Left lung (tissue), 10 donors: ENCODE measurements around the gene AKT2. TPM values are rescaled to one million over a fixed set of nuclear protein-coding genes. Genes with fewer than 3 reads are reported as not detected.

ENCODE experiments used
- ATAC-seq: fragments of 200-7000 bp; cut with Tn5 transposase; one replicate; pipeline ENCODE4 v1.9.1; 2020; ENCODE audit warnings: moderate library complexity
- DNase-seq, 4 donors: peaks; one replicate each; pipeline ENCODE4 v3.0.0-alpha.2; 2013 to 2020
- H3K27ac ChIP-seq, 2 donors: fragments of 200-600 bp; sonication (generic) in 1 of 2; one replicate each; pipeline versions ENCODE4 v1.5.0 to v1.8.0; 2020 to 2021
- H3K27me3 ChIP-seq, 2 donors: fragments of 200-600 bp; sonication (generic) in 1 of 2; one replicate each; pipeline versions ENCODE4 v1.5.0 to v1.8.0; 2020 to 2021
- H3K36me3 ChIP-seq, 2 donors: fragments of 200-600 bp; sonication (generic) in 1 of 2; one replicate each; pipeline versions ENCODE4 v1.5.0 to v1.8.0; 2020 to 2021
- H3K4me1 ChIP-seq, 2 donors: fragments of 200-600 bp; one replicate each; pipeline ENCODE4 v1.8.0; 2021
- H3K4me3 ChIP-seq, 2 donors: fragments of 200-600 bp; sonication (generic) in 1 of 2; one replicate each; pipeline versions ENCODE4 v1.5.0 to v1.8.0; 2020 to 2021; ENCODE audit warnings: mild to moderate bottlenecking in 1 of 2
- H3K9me3 ChIP-seq, 2 donors: fragments of 200-600 bp; sonication (generic) in 1 of 2; one replicate each; pipeline versions ENCODE4 v1.5.0 to v1.8.0; 2020 to 2021
- intact Hi-C, 2 donors: fragments of 100-400 bp; cut with DNase I; formaldehyde crosslinking; loops; one replicate each; pipeline versions ENCODE4 v1.11.2 to v1.14.2; 2022
- polyA plus RNA-seq, 6 donors: library from polyadenylated mRNA; unstranded; fragments of 120-200 nt; gene quantifications; one replicate each; pipeline ENCODE4 v1.2.1, GENCODE V29; 2013; ENCODE audit not compliant: insufficient read length in 6 of 6
- total RNA-seq, 2 donors: library from RNA; stranded (reverse); fragmentation: NEBNext Ultra II Directional; extraction: Animal tissue kit (Norgen Biotek cat#: 25700); gene quantifications; one replicate each; pipeline ENCODE4 v1.2.1, GENCODE V29; 2021
- TF ChIP-seq, protein P1 (sequence below), 2 donors: fragments of 200-600 bp; sonication (generic) in 1 of 2; IDR thresholded peaks; one replicate each; pipeline versions ENCODE4 v1.5.0 to v1.8.0; 2021; ENCODE audit warnings: antibody characterized with exemption in 2 of 2
- donor health status: DM: no; HTN: yes; CAD: no.
- donor health status: DM: no; HTN: no; CAD: no.

Gene AKT2
- total and polyA plus RNA-seq, 8 donors, result 102 to 182 (median 163) TPM

- H3K9me3 ChIP-seq, result no peaks in the 10 kb centered on the region
- H3K4me3 ChIP-seq, result no peak overlapping the region
- H3K36me3 ChIP-seq, result peaks cover 0 to 85% of the 10 kb centered on the region in 2 donors
- ATAC-seq, result no peak
- intact Hi-C loops, result no loop called here
- H3K4me1 ChIP-seq, result no peaks in the 10 kb centered on the region
- no peaks in the 10 kb centered on the region for H3K27me3 ChIP-seq
- H3K27ac ChIP-seq, result no peak overlapping the region
- TF ChIP-seq, protein P1, sequence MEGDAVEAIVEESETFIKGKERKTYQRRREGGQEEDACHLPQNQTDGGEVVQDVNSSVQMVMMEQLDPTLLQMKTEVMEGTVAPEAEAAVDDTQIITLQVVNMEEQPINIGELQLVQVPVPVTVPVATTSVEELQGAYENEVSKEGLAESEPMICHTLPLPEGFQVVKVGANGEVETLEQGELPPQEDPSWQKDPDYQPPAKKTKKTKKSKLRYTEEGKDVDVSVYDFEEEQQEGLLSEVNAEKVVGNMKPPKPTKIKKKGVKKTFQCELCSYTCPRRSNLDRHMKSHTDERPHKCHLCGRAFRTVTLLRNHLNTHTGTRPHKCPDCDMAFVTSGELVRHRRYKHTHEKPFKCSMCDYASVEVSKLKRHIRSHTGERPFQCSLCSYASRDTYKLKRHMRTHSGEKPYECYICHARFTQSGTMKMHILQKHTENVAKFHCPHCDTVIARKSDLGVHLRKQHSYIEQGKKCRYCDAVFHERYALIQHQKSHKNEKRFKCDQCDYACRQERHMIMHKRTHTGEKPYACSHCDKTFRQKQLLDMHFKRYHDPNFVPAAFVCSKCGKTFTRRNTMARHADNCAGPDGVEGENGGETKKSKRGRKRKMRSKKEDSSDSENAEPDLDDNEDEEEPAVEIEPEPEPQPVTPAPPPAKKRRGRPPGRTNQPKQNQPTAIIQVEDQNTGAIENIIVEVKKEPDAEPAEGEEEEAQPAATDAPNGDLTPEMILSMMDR (IDR thresholded peaks at IDR 0.05), result no peak
- peak in 1 of 4 donors; percentile 71 for DNase-seq
These were observed 35.9 kb upstream of the AKT2 start for GRCh38 chr19:40321076-40321475.

- no peaks in the 10 kb centered on the region for H3K27me3 ChIP-seq
- no peaks in the 10 kb centered on the region for H3K9me3 ChIP-seq
- ATAC-seq (no peak), DNase-seq (peak in 1 of 4 donors; percentile 39)
- no peaks in the 10 kb centered on the region for H3K4me1 ChIP-seq
- TF ChIP-seq, protein P1 (IDR thresholded peaks at IDR 0.05), result no peak
- H3K36me3 ChIP-seq, result peaks cover 0 to 80% of the 10 kb centered on the region in 2 donors
- intact Hi-C loops, result no loop called here
- no peak overlapping the region for H3K4me3 ChIP-seq
- no peak overlapping the region for H3K27ac ChIP-seq
These were observed 35.4 kb upstream of the AKT2 start for GRCh38 chr19:40320558-40320935.

- intact Hi-C loops, result no loop called here
- no peaks in the 10 kb centered on the region for H3K4me1 ChIP-seq
- H3K4me3 ChIP-seq, result no peak overlapping the region
- no peaks in the 10 kb centered on the region for H3K27me3 ChIP-seq
- no peak overlapping the region for H3K27ac ChIP-seq
- peaks cover 0 to 48% of the 10 kb centered on the region in 2 donors for H3K36me3 ChIP-seq
- DNase-seq (peak in 1 of 4 donors; percentile 40), ATAC-seq (no peak)
- H3K9me3 ChIP-seq, result no peaks in the 10 kb centered on the region
- TF ChIP-seq, protein P1 (IDR thresholded peaks at IDR 0.05), result no peak
These were observed 32.2 kb upstream of the AKT2 start for GRCh38 chr19:40317338-40317737.

- DNase-seq (peak in 2 of 4 donors; percentile 3 to 23), ATAC-seq (no peak)
- intact Hi-C loops, result no loop called here
- Histone ChIP-seq H3K27ac (no peak overlapping the region), H3K9me3 (no peaks in the 10 kb centered on the region), H3K4me1 (no peaks in the 10 kb centered on the region), H3K36me3 (peaks cover 0 to 34% of the 10 kb centered on the region in 2 donors), H3K4me3 (no peak overlapping the region), H3K27me3 (no peaks in the 10 kb centered on the region)
- TF ChIP-seq, protein P1 (IDR thresholded peaks at IDR 0.05), result no peak
These were observed 30.8 kb upstream of the AKT2 start for GRCh38 chr19:40315812-40316470.

DNA sequence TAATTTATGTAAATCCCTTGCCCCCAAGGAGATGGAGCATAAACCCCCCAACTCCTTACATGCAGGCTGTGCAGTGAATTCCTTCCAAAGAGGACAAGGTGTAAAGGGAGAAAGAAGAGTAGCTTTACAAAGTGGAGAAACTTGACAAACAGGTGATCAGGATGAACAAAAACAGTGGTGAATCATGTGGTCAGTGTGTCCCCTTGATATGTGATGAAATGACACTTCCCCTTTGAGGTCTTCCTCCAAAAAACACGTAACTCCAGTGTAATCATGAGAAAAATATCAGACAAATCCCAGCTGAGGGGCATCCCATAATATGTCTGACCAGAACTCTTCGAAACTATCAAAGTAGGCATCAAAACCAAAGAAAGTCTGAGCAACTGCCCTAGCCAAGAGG is 29.5 kb upstream of the AKT2 start:
- DNase-seq (no peak), ATAC-seq (no peak)
- no peaks in the 10 kb centered on the region for H3K27me3 ChIP-seq
- no peak overlapping the region for H3K27ac ChIP-seq
- TF ChIP-seq, protein P1 (IDR thresholded peaks at IDR 0.05), result no peak
- H3K36me3 ChIP-seq, result peaks cover 0 to 21% of the 10 kb centered on the region in 2 donors
- H3K4me1 ChIP-seq, result no peaks in the 10 kb centered on the region
- no peaks in the 10 kb centered on the region for H3K9me3 ChIP-seq
- intact Hi-C loops, result no loop called here
- H3K4me3 ChIP-seq, result no peak overlapping the region
